ENCODE data around the gene FGD5. TPM values are rescaled to one million over a fixed set of nuclear protein-coding genes. Genes with fewer than 3 reads are reported as not detected.

The FGD5 gene
- total RNA-seq, 1 donor from 2014 or later: 103 TPM

DNA sequence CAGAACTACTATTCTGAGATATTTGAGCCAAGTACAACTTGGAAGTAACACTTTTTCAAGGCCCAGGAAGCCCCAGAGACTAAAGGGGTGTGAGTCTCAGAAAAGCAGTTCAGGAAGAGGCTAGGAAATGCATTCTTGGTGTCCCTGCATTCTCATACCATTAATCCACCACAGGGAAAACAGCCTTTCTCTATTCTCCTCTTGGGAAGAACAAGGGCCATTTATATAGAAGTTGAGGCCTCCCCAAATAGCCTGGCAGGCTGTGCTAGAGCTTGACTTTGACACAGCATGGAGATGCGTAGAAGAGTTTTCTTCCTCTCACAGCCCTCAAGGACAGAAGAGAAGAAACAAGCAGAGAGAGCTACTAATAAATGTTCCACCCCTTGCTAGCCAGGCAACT lies 123.1 kb downstream of the FGD5 start:
- DNase-seq: no peak

DNA sequence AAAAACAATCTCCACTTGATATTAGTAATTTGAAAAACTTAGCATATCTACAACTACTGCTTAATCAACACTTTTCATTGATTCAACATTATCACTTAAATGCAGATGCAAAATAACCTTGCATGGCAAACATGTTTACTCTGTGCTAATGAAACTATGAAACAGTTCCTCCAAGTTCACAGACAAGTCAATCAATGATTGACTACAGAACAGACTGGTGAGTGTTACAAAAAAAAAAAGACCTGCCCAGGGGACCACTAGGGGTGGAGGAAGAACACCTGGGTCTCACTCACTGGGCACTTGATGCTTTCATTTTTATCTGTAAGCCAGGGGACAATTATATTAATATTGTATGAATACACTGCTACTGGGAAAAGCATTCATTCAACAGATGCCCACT lies 124.3 kb downstream of the FGD5 start:
- DNase-seq: no peak

DNA sequence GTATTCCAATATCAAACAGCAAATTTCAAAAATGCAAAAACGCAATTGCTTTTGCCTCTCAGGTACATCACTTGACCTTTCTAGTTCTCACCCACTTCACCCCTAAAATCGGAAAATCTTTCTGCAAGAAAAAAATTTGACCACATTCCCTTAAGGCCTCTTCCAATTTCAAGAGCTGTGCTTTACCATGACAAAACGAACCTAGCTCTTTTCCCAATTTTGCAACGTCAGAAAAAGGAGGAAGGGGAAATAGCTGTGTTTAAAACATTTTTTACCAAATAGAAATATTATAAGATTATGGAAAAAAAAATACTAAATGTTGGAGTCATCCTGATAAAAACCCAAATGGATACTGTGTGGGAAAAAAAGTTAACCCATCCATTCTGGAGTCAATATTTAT lies 127.5 kb downstream of the FGD5 start:
- no peak for DNase-seq

GRCh38 chr3:14946739-14947099 lies 128.0 kb downstream of the FGD5 start:
- DNase-seq: no peak

DNA sequence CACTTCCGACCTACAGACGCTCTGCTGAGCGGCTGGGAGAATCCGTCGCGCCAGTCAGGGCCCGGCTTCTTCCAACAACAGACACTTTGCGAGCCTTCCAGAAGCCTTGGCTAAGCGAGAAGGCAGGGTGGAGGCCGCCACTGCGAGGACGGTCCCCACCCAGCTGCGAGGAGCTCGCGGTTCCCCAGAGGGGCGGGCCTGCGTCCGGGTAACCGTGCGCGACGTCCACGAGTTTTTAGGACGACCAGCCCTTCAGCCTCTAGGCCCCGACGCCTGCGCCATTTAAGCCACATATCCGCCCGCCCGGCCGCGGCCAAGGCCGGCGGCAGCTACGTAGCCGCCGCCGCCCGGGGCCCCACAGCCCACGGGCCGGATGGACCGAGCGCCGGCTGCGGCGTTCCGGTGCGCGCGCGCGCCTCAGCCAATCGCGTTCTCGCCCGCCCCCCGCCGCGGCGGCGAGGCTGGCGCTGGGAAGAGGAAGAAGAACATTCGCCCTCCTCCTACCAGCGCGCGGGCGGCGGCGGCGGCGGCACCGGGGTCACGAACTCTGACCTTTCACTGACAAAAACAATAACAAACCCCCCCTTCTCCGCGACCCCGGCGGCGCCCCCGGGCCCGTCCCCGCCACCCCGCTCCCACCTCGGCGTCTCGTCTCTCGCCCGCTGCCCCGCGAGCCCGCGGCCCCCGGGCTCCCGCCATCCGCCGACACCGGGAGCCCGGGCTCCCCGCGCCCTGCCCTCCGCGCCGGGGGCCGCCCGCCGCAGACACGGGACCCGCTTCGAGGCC lies 128.5 kb downstream of the FGD5 start, which contains the start of gene NR2C2:
Gene NR2C2, plus strand, starts transcription at position 484 of the 786 bp plus-strand sequence. CDS start 56,332 bp downstream, outside the sequence.
- peak; percentile 88 for DNase-seq

- peak; percentile 97 for DNase-seq
Measured at GRCh38 chr3:14947886-14948608, 129.3 kb downstream of the FGD5 start.

DNA sequence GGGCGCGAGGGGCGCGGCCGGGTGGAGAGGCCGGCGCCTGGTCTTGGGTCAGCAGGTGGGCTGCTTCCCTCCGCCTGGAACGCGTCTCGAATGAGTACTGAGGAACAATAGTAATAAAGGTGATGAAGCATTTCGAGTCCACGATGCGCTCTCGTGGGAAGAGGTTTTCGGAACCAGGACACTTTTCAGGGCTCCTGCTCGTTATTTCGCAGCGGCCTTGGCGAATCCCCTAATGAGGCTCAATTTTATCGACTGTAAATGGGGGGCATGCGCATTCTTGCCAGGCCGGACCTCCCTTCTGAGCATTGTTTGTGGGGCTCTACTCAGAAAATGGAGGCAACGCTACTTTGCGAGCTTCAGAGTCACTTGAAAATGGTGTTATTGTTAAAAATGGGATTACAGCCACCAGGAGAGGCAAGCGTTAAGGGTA lies 129.9 kb downstream of the FGD5 start:
- no peak for DNase-seq

DNA sequence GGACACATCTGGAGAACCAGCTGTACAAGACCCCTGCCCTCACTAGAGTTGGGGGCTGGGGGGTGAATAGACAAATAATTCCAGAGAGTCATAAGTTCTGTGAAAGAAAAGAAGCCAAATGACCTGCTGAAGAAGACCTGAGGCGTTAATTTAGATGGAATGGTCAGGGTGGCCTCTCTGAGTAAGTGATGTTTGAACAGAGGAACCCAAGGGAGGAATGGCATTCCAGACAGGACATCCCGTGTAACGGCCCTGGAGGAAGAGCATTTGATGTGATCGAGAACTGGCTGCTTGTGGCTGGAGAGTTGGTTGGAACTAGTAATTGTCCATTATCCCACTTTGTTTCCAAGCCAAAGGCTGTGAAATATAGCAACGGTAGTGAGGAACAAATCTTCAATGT lies 130.4 kb downstream of the FGD5 start:
- DNase-seq: peak; percentile 61

- peak; percentile 72 for DNase-seq
Measured at GRCh38 chr3:14950274-14950673, 131.5 kb downstream of the FGD5 start.

DNA sequence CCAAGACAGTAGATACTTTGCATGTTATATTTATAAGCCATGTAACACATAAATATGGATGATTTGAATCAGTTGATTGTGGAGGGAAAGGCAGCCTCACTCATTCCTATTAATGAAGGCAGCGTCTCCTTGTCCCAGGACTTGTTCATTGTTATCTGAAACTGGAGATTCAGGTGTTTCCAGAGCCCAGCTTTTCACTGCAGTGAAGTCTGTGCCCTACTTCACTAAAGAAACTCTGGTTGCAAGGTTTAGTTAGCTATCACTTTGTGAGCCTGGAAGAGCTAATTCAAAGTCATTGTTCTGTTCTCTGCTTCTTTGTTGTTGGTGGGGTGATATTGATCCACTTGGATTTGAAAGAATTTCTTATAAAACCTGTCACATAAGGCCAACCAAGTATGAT lies 138.4 kb downstream of the FGD5 start:
- DNase-seq: no peak

- no peak for DNase-seq
Measured at GRCh38 chr3:14957925-14958324, 139.2 kb downstream of the FGD5 start.

DNA sequence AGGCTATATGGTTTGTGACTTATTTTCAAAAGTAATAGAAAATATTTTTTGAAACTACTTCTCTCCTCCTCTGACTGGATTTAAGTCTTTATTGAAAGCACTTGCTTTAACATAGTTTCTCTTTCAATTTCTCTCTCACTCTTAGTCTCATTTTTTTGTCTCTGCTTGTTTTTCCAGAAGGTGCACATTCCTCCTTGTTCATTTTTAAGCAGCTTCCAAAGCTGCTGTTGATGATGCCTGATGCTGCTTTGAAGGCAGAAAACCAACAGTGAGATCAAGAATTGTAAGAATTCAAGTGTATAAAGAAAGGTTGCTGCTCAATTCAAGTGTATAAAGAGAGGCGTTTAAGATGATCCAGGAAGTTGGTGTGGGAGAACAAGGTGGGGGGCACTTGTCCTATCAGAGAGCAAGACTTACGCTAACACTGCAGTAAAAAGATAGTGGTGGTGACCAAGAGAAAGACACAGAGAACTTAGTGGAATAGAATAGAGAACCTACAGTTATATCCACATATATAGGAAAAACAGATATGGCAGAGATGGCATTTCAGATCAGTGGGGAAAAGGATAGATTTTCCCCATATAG lies 140.7 kb downstream of the FGD5 start:
- no peak for DNase-seq

DNA sequence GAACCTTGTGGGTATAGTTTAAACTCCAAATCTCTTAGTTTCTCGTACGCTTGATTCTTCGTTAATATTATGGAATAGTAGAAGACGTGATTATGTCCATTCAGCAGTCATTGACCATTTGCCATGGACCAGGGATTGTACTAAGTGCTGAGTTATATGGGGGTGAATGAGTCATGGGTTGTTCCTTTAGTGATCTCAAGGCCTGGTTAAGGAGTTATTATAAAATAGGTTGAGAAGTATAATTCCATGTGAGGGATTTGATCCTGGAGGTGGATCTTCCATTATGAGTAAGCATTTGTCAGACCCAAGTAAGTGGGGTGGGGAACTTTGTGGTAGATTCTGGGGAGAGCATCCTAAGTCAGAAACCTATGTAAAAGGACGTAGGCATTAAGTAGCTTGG lies 144.0 kb downstream of the FGD5 start:
- DNase-seq: no peak

DNA sequence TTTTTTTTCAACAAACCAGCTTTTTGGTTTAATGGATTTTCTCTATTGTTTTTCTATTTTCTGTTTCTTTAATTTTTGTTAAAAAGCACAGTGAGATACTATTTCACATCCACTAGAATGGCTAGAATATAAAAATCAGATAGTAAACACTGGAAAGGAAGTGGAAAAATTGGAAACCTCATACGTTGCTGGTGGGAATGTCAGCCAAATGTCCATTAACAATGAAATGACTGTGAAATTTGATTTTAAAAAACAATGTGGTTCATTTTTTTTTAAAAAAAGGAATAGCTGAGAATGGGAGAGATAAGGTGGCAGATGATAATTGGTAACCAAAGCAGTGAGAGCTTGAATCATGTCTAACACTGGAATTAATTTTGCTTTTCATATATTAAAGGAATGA lies 148.5 kb downstream of the FGD5 start:
- DNase-seq: no peak

GRCh38 chr3:14969671-14970070 lies 150.9 kb downstream of the FGD5 start:
- DNase-seq: no peak

DNA sequence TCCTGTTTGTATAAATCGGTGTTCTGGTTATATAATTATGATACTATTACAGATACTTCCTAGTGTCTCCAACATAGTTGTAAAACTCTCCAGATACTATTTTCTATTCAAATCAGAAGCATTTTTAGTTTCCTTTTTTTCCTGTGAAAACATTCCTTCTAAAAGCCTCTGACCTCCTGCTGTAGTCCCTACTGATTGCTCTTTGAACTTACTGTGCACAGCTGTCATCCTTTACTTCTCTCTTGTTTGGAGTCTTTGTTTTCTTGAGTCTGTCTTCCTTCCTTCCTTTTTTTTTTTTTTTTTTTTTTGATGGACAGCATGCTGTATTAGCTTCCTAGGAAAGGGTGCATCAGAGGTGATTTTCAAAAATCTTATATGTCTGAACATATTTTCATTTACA lies 157.6 kb downstream of the FGD5 start:
- peak; percentile 13 for DNase-seq

GRCh38 chr3:14980689-14981088 lies 161.9 kb downstream of the FGD5 start:
- no peak for DNase-seq

Other genes with a start within 250 kb of the FGD5 start
- gene CCDC174, start 167.2 kb upstream of the FGD5 start, total RNA-seq: 8.3 and 9.2 TPM in 2 replicates
- not detected in 2 replicates for gene C3orf20, start 143.8 kb upstream of the FGD5 start, total RNA-seq
- gene NR2C2, start 128.6 kb downstream of the FGD5 start, total RNA-seq: 31.0 and 38.4 TPM in 2 replicates
- gene MRPS25, start 246.4 kb downstream of the FGD5 start, total RNA-seq: 25.4 and 34.0 TPM in 2 replicates